Measurements from ENCODE around the gene MYB.
A peak's percentile ranks its signal among the peaks of the same experiment; 100 is the strongest.
"Not testable (repeated sequence)": the region's sequence is repeated elsewhere in the genome, so short reads cannot be mapped to it uniquely, and the experiment has no call there.

MYB gene

DNA sequence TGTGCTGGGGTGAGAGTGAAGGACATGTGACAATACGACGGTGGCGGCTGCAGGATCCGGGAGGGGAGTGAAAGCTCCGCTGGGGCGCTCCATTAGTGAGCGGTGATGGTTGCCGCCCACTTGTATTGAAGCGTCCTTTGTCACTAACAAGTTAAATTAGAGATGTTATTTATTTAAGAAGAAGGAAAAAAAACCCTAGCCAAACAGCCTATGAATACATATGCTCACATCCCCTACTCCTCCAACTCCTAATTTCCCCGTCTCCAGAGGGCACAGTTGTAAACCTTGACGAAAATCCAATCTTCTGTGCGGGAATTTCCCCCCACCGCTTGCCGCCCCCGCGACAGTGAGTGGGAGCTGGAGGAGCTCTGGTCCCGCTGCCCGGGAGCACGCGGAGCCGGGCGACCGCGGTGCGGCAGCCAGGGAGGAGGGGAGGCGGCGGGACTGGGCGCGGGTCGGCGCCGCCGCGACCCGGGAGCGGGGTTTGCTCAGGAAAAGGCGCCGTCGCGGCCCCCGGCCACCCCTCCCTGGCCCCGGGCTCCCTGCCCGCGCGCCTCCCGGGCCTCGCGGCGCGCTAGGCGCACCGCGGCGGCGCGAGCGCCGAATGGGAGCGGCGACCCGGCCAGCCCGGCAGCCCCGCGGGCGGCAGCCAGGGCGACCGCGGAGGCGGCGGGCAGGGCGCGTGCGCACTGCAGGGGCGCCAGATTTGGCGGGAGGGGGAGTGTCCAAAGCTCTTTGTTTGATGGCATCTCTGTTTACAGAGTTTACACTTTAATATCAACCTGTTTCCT is at the start of gene MYB:
Gene MYB, plus strand, starts transcription at position 767 of the 791 bp plus-strand sequence. CDS start 206 bp downstream, outside the sequence.
- FAIRE-seq (peak; percentile 89), DNase-seq (ENCODE audit: insufficient read length, low spot score) (peak; percentile 76)

- DNase-seq (ENCODE audit: insufficient read length, low spot score): no peak
- FAIRE-seq: no peak
Observed at GRCh38 chr6:135132776-135133175, 48.3 kb upstream of the MYB start.

- no peak for DNase-seq (ENCODE audit: insufficient read length, low spot score)
- FAIRE-seq: no peak
Observed at GRCh38 chr6:135135835-135136234, 45.3 kb upstream of the MYB start.

- no peak for FAIRE-seq
Observed at GRCh38 chr6:135137826-135138225, 43.3 kb upstream of the MYB start.

DNA sequence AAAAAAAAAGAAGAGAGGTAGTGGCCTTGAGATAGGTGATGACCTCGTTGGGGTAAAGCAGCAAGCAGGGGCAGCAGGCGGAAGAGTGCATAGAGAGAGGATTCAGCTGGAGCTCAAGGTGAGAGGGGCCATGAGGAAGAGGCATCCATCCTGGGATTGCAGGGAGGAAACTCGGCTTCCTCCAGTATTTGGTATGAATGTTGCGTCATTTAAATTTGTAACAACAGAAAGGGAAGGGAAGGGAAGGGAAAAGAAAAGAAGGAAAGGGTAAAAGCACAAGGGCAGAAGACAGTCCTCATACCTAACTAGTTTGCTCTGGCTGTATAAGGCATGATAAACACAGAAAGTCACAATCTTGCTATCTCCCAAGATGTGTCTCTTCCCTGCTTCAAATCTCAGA is 39.9 kb upstream of the MYB start:
- FAIRE-seq (no peak), DNase-seq (ENCODE audit: insufficient read length, low spot score) (no peak)

More at GRCh38 chr6:135137826-135138225, 43.3 kb upstream of the MYB start:
- no peak for DNase-seq (ENCODE audit: insufficient read length, low spot score)

GRCh38 chr6:135141728-135142127 is 39.4 kb upstream of the MYB start:
- DNase-seq (ENCODE audit: insufficient read length, low spot score): no peak
- peak; percentile 84 for FAIRE-seq

DNA sequence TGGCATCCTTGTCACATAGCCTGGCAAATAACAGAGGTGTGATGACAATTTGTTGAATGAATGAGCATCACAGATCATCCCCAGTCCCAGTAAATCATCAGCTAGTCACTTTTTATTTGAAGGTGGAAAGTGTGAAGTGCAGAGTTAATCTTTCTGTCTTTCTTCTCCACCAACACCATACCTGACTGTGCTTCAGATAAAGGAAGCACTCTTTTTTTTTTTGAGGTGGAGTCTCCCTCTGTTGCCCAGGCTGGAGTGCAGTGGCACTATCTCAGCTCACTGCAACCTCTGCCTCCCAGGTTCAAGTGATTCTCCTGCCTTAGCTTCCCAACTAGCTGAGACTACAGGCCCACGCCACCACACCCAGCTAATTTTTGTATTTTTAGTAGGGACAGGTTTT is 38.9 kb upstream of the MYB start:
- not testable (repeated sequence) for FAIRE-seq; DNase-seq (ENCODE audit: insufficient read length, low spot score)

GRCh38 chr6:135144673-135145062 is 36.4 kb upstream of the MYB start:
- FAIRE-seq (no peak), DNase-seq (ENCODE audit: insufficient read length, low spot score) (no peak)

DNA sequence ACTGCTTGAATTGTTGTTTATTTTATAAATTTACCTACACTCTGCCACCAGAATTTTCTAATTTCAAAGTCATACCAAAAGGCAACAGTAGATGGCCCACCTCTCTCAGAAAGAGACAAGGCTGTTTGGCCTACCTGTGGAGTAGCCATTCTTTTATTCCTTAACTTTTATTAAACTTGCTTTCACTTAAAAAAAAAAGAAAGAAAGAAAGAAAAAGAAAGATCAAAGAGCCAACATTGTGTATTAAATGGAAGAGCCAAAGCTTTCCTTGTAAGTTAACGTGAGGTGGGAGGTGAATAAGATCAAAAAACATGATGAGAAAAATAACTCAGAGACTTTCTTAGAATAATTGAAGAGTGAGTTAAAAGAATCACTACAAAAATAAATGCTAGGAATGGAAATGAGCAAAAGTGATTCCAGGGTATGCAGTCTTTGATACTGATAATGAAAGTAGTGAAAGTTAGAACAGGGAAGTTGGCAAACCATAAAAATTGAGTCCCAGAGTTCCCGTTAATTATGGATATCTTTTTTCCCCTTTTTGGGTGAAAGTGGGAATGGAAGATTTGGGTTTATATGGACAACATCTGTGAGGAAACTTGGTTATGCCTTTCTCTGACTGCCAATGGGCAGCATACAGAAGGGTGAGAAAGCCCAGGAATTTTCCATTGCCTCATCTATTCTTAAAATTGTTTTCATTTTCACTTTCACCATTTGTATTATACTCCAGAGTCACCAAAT is 35.9 kb upstream of the MYB start:
- peak; percentile 86 for FAIRE-seq
- no peak for DNase-seq (ENCODE audit: insufficient read length, low spot score)

GRCh38 chr6:135146162-135146934 is 34.8 kb upstream of the MYB start:
- no peak for DNase-seq (ENCODE audit: insufficient read length, low spot score)
- peak; percentile 21 for FAIRE-seq

GRCh38 chr6:135147637-135148592 is 33.2 kb upstream of the MYB start:
- no peak for DNase-seq (ENCODE audit: insufficient read length, low spot score)
- FAIRE-seq: peak; percentile 62

DNA sequence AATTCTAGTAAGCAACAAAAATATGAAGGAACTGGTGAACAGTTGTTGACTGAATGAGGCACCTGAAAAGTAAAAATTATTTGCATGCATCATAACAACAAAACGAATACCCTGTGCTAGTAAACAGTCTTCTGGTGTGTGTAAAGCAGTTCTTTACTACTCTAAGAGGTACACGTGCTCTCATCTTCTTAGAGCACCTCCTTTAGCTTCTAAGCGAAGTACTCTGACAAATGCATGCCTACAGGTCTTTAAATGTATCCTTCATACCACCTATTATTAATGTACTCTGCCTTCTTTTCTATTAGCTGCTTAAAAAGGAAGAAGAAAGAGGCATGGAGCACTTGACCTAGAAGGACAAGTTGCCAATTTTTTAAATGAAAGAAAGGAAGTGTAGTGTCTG is 32.2 kb upstream of the MYB start:
- FAIRE-seq: no peak

DNA sequence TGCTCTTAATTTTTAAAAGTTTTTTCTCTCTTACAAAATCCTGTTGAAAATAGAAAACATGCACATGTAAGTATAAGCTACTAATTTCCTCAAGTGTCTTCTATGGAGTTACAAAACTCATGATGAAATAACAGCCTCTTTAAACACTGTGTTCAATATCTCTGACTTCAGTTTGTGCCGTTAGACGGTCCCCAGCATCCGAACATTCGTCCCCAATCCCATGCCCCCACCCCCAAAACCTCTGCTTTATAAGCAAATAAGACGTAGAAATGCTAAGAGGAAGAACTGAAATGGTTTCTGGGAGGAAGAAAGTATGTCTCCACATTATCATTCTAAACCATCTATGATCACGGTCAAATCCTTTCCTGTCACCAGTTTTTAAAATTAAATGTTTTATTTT is 31.7 kb upstream of the MYB start:
- FAIRE-seq: no peak

More for the DNA sequence above, 32.2 kb upstream of the MYB start:
- no peak for DNase-seq (ENCODE audit: insufficient read length, low spot score)

DNA sequence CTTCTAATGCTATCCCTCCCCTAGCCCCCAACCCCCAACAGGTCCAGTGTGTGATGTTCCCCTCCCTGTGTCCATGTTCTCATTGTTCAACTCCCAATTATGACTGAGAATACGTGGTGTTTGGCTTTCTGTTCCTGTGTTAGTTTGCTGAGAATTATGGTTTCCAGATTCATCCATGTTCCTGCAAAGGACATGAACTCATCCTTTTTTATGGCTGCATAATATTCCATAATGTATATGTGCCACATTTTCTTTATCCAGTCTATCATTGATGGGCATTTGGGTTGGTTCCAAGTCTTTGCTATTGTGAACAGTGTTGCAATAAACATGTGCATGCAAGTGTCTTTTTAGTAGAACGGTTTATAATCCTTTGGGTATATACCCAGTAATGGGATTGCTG is 30.6 kb upstream of the MYB start:
- DNase-seq (ENCODE audit: insufficient read length, low spot score); FAIRE-seq: not testable (repeated sequence)

More for the DNA sequence above, 31.7 kb upstream of the MYB start:
- DNase-seq (ENCODE audit: insufficient read length, low spot score): no peak

- not testable (repeated sequence) for DNase-seq (ENCODE audit: insufficient read length, low spot score); FAIRE-seq
Observed at GRCh38 chr6:135154125-135154524, 27.0 kb upstream of the MYB start.

DNA sequence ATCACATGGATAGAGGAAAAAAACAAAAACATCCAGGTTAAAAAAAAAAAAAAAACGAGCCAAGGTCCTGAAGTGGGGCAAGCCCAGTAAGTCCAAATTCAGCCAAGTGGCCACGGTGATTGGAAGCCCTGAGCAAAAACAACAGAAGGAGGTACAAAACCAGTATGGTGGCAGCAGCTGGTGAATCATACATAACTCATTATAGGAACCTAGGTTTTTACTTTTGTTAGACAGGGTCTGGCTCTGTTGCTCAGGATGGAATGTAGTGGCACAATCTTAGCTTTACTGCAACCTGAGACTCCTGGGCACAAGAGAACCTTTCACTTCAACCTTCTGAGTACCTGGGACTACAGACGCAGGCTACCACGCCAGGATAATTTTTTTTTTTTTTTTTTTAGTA is 22.7 kb upstream of the MYB start:
- FAIRE-seq: no peak
- no peak for DNase-seq (ENCODE audit: insufficient read length, low spot score)

GRCh38 chr6:135159531-135159930 is 21.6 kb upstream of the MYB start:
- no peak for FAIRE-seq

GRCh38 chr6:135161411-135162395 is 19.4 kb upstream of the MYB start:
- FAIRE-seq: peak; percentile 96

More at GRCh38 chr6:135159531-135159930, 21.6 kb upstream of the MYB start:
- no peak for DNase-seq (ENCODE audit: insufficient read length, low spot score)

More at GRCh38 chr6:135161411-135162395, 19.4 kb upstream of the MYB start:
- DNase-seq (ENCODE audit: insufficient read length, low spot score): no peak

Data from GM19239 (cell line).